ENCODE data around the gene EEFSEC. TPM values are rescaled to one million over a fixed set of nuclear protein-coding genes. Genes with fewer than 3 reads are reported as not detected.
A peak's percentile ranks its signal among the peaks of the same experiment; 100 is the strongest.

Gene EEFSEC
- total and polyA plus RNA-seq, 2 of the 4 experiments (the other 2 are of a cell fraction), result 4.5 to 9.3 TPM

GRCh38 chr3:128271536-128272332, 118.5 kb downstream of the EEFSEC start (continued):
- TF ChIP-seq, protein P1, sequence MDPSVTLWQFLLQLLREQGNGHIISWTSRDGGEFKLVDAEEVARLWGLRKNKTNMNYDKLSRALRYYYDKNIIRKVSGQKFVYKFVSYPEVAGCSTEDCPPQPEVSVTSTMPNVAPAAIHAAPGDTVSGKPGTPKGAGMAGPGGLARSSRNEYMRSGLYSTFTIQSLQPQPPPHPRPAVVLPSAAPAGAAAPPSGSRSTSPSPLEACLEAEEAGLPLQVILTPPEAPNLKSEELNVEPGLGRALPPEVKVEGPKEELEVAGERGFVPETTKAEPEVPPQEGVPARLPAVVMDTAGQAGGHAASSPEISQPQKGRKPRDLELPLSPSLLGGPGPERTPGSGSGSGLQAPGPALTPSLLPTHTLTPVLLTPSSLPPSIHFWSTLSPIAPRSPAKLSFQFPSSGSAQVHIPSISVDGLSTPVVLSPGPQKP (IDR thresholded peaks at IDR 0.05; ENCODE audit: borderline replicate concordance, low read depth, low read length), result no peak

GRCh38 chr3:128273109-128273840, 120.0 kb downstream of the EEFSEC start:
- 84% methylated on average over 3 of the region's 5 CpGs; no CpG with 5 or more reads in 1 of the 2 experiments for WGBS, 2 experiments (ENCODE audit: extremely low coverage in 2 of 2, insufficient read length in 1 of 2)
- TF ChIP-seq BHLHE40 (IDR thresholded peaks at IDR 0.05; ENCODE audit: low read depth, low read length), result no peak
- no peak for TF ChIP-seq RCOR1 (IDR thresholded peaks at IDR 0.05; ENCODE audit: insufficient replicate concordance, low read length)
- TF ChIP-seq, protein P1 (IDR thresholded peaks at IDR 0.05; ENCODE audit: borderline replicate concordance, low read depth, low read length), result no peak
- TF ChIP-seq NFE2L2 (IDR thresholded peaks at IDR 0.05; ENCODE audit: low read depth, low read length), result no peak
- no peak for TF ChIP-seq CHD1 (IDR thresholded peaks at IDR 0.05; ENCODE audit: low read depth, low read length)
- TF ChIP-seq CTCF (conservative IDR thresholded peaks at IDR 0.05; ENCODE audit: low read depth, low read length), result no peak
- TF ChIP-seq RAD21 (IDR thresholded peaks at IDR 0.05; ENCODE audit: low read length), result no peak
- TF ChIP-seq RFX5 (IDR thresholded peaks at IDR 0.05; ENCODE audit: low read depth, low read length), result no peak
- no peak for TF ChIP-seq MXI1 (IDR thresholded peaks at IDR 0.05; ENCODE audit: borderline replicate concordance, low read depth, low read length)
- Histone ChIP-seq H3K79me1 (ENCODE audit: low read depth in 1 of 2, low read length in 2 of 2) (peaks cover 2 to 26% of the 10 kb centered on the region in 2 experiments; a peak in 1 of 4 replicates), H2BK5ac (ENCODE audit: low read depth, low read length, poor library complexity, severe bottlenecking) (no peak overlapping the region), H2AK9ac (replicated peaks; ENCODE audit: low read depth, low read length, poor library complexity) (no peak overlapping the region), H3K23ac (ENCODE audit: low read depth, low read length) (no peak overlapping the region), H4K5ac (ENCODE audit: low read depth, low read length) (no peak overlapping the region), H3K56ac (ENCODE audit: extremely low read depth, insufficient read depth, low read length) (no peak overlapping the region), H4K91ac (ENCODE audit: insufficient read depth, low read depth, low read length) (no peak overlapping the region; the same call in 1 of the 2 replicates), H2AFZ (replicated peaks; ENCODE audit: low read length, poor library complexity) (no peak overlapping the region), H3K4me1 (ENCODE audit: control insufficient read depth, insufficient read depth, low read length) (peaks cover 29% of the 10 kb centered on the region), H4K20me1 (ENCODE audit: insufficient read depth, low read length) (peaks cover 6% of the 10 kb centered on the region; the same call in 1 of the 2 replicates), H3K27ac (ENCODE audit: insufficient read depth, low read length) (no peak overlapping the region), H3K9me1 (ENCODE audit: insufficient read depth, low read length) (peaks cover 30% of the 10 kb centered on the region), H3K4me3 (ENCODE audit: insufficient read depth, low read depth, low read length) (no peak overlapping the region), H3K4ac (ENCODE audit: low read depth, low read length) (peak overlapping the region; percentile 3; the same call in 1 of the 2 replicates), H3K4me2 (ENCODE audit: low read depth, low read length) (no peak overlapping the region), H2BK20ac (ENCODE audit: low read depth, low read length) (no peak overlapping the region), H2BK15ac (ENCODE audit: low read depth, low read length) (no peak overlapping the region), H3K18ac (ENCODE audit: low read depth, low read length) (no peak overlapping the region), H2BK120ac (ENCODE audit: low read depth, low read length) (no peak overlapping the region; the same call in none of the 2 replicates), H2AK5ac (ENCODE audit: low read depth, low read length) (peak overlapping the region; percentile 57), H3K27me3 (ENCODE audit: control insufficient read depth, insufficient read depth, low read length) (no peaks in the 10 kb centered on the region), H3K9ac (ENCODE audit: low read depth, low read length) (no peak overlapping the region), H3K36me3 (ENCODE audit: control insufficient read depth, insufficient read depth, low read length) (no peaks in the 10 kb centered on the region), H4K8ac (ENCODE audit: low read depth in 2 of 2, low read length in 2 of 2) (no peak overlapping the region), H3K9me3 (ENCODE audit: control insufficient read depth, insufficient read depth, low read length) (no peaks in the 10 kb centered on the region), H3K14ac (replicated peaks; ENCODE audit: low read depth, low read length) (no peak overlapping the region)
- ATAC-seq (ENCODE audit: low read depth) (no peak), DNase-seq (no peak)
- in situ Hi-C loops (cut with MboI; ENCODE audit: low sequenced_read_pairs) (no loop called here), dilution Hi-C loops (cut with HindIII; ENCODE audit: low sequenced_read_pairs, unreplicated experiment) (no loop called here), intact Hi-C loops (cut with micrococcal nuclease) (no loop called here)
- POLR2A ChIA-PET (ENCODE audit: unreplicated experiment), result no interaction called here
- CTCF ChIA-PET, result interaction anchor here (0.6 to 1.5 kb wide), 2 partner anchors 65 to 106 kb away, joined by 3 read pairs; no protein-coding TSS in a partner anchor
- no TSS peak for BruUV-seq (replicated peaks)
